Measurements from ENCODE around the gene MBNL1.

DNA sequence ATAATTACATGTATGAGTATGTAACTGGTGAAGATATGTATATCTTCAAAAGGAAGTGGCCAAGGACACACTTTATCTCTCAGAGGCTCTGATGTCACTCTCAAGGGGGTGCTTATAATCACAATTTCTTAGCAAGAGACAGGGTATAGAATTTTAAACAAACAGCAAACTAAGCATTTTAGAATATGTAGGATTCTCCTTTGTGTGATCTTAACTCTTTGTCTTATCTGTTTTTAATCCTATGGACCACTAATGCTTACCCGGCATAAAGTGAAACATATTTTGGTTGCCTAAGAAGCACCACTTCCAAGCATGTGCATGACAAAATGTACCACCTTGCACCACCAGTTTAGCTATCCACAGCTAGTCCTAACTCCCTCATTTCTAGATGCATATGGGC lies 8.2 kb upstream of the MBNL1 start:
- TF ChIP-seq POLR2A (IDR thresholded peaks at IDR 0.05; ENCODE audit: low read length) = no peak
- no peak for TF ChIP-seq GATA1 (IDR thresholded peaks at IDR 0.05; ENCODE audit: low read depth, low read length)

Measured in erythroblast (primary cell).